Activated T-cell treated with anti-CD3 and anti-CD28 coated beads for 48 hours (primary cell): ENCODE data around the gene YPEL2.
"Not testable (repeated sequence)": the region's sequence is repeated elsewhere in the genome, so short reads cannot be mapped to it uniquely, and the experiment has no call there.

Experiments used
- DNase-seq: peaks from one replicate; pipeline ENCODE4 v3.0.0-alpha.2; 2020; ENCODE audit warnings: low read depth

The YPEL2 gene

DNA sequence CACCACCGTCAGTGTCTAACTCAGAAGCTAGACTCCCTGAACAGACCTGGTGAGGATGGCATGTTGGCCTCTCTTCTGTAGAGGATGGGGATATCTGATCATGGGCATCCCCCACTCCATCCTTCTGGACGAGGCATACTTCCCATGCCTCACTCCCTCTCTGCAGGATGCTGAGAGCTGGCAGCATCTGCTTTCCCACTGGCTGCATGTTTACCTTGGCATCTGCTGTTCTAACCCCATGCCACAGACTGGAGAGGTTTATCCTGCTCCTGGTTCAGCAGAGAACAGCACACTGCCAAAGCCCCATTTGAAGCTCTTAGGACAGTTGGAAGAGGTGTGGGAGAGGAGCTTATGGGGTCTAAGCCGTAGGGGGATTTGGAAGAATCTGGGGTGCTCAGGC is 46.0 kb downstream of the YPEL2 start:
- no peak for DNase-seq

DNA sequence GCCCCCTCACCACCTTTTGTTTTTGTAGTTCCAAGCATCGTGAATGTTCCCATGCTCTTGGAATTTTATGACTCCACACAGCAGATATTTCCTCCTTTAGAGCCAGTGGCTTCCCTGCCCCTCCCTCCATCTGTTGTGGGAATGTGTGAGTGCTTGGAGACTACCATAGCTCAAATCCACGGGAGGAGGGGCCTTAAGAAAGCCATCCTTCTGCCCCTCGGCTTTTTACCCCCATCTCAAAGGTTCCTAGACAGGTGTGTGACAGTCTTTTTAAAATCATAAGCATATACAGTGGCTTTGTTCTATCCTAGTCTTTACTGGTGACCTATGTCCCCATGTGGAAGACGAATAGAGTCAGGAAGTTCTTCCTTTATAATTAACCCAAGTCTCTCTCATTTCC is 47.2 kb downstream of the YPEL2 start:
- DNase-seq = no peak

DNA sequence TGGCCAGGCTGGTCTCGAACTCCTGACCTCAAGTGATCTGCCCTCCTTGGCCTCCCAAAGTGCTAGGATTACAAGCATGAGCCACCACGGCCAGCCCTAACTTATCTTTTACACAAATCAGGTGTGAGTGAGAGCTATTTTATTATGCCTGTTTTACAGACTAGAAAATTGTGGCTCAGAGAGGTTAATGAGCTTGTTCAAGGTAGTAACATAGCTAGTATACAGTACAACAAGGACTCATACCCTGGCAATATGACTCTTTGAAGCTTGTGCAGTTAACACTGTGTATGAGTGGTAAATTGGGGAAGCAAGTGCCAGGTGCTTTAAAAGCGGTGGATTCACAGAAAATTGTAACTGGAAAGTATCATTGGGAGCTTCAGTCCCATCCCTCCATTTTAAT is 49.0 kb downstream of the YPEL2 start:
- DNase-seq = no peak

DNA sequence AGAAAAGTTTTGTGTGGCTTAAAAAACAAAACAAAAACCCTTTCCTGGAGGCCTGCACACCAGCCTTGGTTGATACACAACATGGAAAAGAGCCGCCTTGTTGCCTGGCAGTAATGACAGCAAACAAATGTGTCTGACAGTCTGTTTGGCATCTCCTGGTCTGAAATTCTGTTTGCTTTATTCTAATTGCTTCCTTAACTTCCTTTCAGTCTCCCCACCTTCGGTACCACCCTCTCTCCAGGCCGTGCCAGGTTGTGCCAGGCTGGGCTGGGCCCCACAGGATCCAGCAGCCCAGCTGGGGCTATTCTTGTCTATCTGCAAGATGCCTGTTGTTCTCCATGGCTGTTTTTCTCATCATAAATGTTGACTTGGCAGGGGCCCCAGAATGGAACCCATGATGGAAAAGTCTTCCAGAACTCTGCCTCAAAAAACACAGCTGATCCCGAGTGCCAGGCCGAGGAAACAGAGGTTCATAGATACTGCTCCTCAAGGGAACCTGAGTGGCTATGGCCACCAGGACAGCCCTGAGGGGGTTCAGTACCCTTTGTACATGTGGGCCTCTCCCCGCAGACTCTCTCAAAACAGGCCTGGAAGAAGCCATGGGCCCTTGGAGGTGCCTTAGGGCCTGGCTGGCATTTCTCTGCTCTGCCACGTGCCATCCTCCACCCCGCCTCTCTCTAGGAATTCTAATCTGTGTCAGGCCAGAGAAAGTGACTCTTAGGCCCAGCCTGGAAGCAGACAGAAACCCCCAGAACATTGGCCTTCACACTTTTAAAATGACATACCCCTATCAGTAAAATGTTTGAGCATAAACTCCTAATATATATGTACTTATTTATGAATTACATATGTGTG is 50.5 kb downstream of the YPEL2 start:
- no peak for DNase-seq

DNA sequence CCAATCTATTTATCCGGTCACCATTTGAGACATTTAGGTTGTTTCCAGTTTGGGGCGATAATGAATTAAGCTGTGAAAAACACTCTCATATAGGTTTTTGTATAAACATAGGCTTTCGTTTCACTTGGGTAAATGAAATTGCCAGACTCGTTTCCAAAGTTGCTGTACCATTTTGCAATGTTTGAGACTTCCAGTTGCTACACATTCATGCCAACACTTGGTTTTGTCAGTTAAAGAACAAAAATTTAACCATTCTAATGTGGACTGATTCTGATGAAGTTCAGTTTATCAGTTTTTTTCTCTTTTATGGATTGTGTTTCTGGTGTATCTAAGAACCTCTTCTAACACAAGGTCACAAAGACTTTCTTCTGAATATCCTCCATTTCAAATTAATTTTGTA is 52.4 kb downstream of the YPEL2 start:
- no peak for DNase-seq

DNA sequence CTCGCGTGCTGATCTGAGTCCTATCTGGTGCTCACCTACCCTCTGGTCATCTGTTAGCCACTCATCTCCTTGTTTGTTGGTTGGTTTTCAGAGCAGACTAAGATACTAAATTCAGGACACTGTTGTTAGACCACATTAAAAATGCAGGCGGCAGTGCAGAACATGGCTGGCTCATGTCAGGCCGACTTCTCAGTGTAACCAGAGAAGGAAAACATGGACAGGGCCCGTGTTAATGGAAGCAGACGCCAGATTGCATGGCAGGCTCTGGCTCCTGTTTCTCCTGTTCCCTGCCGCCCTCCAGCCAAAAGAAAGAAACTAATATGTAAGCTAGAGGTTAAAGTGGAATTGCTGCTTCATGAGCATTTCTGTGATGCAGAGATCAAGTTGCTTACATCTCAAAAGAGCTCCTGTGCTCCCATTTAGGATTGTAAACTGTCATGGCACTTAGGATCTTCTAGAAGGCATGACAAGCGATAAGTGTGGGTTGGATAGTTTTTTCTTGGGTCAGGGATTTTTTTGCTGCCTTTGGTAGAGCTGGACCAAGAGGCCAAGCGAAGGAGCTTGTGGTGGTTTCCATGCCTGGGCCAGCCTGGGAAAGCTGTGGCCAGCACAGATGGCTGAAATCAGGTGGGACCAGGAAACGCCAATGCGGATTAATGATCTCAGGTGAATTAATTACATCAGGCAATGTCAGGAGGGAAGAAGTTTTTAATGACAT is 56.1 kb downstream of the YPEL2 start:
- no peak for DNase-seq

DNA sequence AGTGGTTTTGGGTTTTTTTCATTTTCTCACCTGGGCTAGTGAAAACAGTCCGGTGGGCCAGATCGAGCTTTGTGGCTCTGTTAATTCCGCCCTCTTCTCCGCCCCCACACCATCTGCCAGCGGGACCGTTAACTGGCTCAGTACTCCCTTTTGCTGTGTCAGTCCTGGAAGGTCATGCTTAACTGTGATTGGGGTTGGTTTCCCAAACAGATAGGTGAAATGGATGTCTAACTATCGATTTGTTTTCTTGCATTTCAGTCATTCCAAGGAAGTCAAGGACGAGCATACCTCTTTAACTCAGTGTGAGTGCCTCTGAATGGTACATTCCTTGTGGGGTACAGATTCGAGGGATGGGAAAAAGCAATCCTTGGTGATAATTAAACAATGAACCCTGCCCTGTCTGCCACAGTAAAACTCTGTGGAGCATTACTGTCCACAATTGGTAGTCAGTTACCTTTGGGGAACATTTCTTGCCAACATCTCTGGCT is 56.7 kb downstream of the YPEL2 start:
- DNase-seq = no peak

DNA sequence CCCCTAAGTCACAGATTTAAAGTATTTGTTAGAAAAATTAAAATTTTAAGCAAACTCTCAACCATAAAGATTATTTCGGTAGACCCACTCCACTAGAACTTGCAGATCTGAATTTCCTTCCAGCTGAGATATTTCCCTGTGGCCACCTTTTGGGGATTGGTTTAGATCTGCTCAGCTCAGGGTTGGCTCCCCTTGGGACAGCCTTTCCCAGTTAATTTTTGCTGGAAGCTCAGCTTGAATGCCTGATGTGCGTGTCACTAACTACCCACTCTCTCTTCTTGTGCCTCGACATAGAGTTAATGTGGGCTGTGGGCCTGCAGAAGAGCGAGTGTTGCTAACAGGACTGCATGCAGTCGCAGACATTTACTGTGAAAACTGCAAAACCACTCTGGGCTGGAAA is 57.6 kb downstream of the YPEL2 start:
- DNase-seq = no peak

DNA sequence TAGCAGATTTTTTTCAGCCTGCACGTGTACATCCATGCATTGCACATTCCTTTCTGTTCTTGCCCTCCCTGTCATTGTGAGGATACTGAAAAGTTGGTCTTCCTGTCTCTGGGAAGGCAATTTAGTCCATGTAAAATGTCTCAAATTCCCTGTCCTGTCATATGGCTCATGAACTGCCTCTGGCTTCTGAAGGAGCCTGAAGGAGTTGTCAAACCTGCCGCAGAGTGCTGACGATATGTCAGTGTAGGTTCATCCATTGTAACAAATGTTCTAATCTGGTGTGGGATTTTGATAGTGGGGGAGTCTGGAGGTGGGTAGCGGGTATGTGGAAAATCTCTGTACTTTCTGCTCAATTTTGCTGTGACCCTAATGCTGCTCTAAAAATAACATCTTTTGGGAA is 59.6 kb downstream of the YPEL2 start:
- no peak for DNase-seq

DNA sequence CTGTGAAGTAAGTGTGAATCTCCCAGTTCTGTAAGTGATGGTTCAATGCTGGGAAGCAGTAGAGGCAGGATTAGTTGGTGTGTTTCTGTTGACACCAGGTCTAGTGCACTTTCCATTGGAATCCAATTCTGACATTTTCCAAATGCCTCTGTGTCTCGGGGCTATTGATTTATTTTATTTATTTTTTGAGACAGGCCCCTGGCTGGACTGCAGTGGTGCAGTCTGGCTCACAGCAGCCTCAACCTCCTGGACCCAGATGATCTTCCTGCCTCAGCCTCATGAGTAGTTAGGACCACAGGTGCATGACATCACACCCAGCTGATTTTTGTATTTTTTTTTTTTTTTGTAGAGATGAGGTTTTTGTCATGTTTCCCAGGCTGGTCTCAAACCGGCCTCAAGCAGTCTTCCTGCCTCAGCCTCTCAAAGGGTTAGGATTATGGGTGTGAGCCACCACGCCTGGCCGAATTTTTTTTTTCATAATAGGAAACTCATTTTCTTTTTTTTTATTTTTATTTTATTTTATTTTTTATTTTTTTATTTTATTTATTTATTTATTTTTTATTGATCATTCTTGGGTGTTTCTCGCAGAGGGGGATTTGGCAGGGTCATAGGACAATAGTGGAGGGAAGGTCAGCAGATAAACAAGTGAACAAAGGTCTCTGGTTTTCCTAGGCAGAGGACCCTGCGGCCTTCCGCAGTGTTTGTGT is 61.7 kb downstream of the YPEL2 start:
- DNase-seq = no peak

DNA sequence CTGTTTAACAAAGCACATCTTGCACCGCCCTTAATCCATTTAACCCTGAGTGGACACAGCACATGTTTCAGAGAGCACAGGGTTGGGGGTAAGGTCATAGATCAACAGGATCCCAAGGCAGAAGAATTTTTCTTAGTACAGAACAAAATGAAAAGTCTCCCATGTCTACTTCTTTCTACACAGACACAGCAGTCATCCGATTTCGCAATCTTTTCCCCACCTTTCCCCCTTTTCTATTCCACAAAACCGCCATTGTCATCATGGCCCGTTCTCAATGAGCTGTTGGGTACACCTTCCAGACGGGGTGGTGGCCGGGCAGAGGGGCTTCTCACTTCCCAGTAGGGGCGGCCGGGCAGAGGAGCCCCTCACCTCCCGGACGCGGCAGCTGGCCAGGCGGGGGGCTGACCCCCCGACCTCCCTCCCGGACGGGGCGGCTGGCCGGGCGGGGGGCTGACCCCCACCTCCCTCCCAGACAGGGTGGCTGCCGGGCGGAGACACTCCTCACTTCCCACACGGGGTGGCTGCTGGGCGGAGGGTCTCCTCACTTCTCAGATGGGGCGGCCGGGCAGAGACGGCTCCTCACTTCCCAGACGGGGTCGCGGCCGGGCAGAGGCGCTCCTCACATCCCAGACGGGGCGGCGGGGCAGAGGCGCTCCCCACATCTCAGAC is 62.4 kb downstream of the YPEL2 start:
- not testable (repeated sequence) for DNase-seq

DNA sequence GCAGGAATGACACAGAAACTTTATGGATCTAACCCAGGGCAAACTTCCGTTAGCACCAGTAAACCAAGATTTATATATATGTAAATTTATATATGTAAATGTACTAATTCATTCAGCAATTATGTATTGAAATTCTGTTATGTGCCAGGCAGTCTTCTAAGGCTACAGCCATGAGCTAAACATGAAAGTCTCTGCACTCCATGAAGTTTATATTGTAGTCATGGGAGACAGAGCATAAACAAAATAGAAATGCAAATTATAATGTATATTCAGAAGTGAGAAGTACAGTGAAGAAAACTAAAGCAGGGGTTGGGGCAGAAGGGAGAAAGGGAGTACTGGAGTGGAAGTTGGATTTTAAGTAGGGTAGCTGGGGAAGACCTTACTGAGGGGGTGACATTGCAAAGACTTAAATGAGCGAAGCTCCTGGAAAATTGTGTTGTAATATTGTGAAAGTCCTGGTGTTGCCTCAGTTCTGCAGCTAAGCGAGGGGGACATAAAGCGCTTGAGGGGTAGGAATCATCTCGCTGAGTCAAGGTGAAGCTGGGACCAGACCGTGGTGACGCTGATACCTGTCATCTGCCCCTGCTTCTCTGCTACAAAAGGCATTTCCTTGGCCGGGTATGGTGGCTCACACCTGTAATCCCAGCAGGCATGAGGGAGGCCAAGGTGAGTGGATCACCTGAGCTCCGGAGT is 64.8 kb downstream of the YPEL2 start:
- DNase-seq = no peak

DNA sequence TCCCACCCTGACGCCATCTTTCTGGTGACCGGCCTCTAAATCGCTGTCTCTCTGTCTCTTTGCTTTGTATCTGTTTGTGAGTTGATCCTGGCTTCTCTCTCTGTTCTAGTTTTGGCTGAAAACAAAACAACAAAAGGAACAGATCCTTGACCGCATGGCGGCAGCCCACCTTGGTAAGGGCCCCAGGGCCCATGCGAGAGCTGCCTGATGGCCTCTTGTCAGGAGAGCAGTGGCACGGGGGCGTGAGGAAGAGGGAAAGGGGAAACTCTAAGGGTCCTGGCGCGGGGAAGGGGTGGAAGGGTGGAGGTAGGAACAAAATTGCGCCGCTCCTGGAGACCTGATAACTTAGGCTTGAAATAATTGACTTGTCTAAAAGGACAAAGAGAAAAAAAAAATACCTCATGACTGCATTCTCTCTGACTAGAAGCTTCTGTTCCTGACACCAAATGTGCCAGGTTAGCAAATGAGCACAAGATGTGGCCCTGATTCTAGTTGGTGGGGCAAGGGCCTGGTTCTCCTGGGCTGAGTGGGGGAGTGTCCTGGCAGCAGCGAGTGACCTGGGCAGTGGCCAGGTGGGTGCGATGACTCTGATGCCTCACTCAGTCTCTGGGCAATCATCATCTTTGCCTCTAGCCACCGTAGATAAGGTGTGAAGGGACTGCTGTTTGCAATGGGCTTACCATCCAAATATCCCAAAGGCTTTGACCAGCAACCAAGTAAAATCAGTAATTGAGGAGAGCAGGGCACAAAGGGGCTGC is 66.0 kb downstream of the YPEL2 start:
- no peak for DNase-seq

DNA sequence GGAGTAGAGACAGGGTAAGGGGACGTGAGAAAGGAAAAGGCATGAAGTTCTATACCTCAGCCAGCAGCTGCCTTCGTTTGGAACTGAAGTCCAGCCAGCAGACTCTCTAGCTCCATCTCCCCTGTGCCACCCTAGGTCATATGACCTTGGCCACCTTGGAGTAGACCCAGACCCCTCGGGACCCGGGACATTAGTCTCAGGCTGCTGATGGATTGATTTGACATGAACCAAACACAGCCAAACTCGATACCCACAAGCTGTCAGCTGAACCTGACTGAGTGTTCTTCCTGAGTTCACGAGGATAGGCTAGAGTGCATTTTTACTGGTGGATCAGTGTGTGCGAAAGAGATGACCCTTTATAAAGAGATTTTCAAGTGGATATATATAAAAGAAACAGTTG is 68.5 kb downstream of the YPEL2 start:
- DNase-seq = no peak

DNA sequence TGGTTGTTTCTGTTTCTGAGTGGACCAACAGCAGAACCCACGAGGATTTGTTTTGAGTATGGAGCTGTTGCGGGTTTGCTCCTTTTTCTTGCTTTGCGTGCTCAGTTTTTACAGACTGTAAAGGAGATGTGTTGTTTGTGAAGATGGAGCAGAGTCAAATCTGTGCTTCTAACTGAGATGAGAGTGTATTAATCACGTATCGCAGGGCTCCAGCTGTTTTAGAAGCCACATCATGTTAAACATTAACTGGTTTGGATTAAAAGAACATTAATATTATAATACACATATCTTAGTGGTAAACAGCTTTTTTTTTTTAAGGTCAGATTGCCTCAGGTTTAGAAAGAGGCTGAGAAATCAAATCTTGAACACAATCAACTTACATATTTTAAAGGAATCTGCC is 69.4 kb downstream of the YPEL2 start:
- DNase-seq = no peak

DNA sequence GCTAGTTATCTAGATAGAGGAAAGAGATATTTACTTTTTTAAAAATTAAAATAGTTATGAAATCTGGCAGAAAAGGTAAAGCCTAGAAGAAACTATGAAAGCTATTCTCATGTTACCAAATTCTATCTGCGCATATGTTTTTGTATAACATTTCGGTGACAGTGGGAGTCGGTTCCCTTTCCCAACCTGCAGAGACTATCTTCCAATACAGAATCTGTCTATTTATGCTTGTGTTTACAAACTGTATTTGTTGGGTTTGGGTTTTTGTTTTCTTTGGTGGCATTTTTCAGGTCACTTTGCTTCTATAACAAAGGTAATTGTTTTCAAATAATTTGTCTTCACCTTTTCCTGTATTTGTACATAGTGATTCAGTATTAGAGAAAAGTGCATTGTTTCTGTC is 69.8 kb downstream of the YPEL2 start:
- no peak for DNase-seq

DNA sequence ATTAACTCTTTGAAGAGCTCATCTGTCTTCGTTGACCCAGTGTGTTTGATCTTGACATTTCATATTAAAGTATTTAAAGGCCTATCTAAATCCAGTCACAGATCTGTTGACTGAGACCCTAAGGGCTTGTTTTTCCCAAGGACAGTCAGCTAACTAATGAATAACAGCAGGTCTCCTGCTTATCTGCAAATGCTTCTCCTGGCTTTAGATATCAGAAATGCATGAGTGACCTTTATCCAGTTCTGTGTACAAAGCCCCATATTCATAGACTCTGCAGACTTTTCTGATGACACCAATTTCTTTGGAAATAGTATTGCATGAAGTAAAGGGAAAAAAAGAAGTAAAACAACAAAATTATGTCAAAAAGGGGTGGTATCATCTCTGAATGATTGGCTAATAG is 70.3 kb downstream of the YPEL2 start:
- DNase-seq = no peak

DNA sequence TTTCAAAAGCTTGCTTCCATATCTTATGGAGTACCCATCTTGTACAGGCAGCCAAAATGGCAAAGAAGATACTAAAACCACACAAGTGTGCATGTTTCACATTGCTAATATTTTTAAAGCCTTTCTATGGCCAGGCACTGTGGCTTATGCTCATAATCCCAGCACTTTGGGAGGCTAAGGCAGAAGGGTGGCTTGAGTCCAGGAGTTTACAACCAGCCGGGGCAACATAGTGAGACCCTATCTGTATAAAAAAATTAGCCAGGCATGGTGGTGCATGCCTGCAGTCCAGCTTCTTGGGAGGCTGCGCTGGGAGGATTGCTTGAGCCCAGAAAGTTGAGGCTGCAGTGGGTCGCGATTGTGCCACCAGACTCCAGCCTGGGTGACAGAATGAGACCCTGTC is 71.3 kb downstream of the YPEL2 start:
- no peak for DNase-seq

DNA sequence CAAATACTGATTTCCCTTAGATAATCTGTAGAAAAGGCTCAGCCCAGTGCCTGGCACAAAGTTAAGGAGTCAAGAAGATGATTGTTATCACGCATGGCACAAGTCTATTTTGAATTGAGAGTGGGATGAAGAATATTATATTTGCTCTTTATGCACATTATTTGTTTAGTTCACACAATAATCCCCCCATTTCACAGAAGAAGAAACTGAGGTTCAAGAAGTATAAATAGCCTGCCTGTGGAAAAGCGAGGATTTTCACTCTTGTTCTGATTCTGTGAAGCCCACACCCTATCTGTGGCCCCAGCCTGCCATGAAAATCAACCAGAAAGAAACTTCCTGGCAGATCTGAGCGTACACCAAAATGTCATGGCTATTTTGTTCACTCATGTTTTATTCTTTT is 73.0 kb downstream of the YPEL2 start:
- no peak for DNase-seq

DNA sequence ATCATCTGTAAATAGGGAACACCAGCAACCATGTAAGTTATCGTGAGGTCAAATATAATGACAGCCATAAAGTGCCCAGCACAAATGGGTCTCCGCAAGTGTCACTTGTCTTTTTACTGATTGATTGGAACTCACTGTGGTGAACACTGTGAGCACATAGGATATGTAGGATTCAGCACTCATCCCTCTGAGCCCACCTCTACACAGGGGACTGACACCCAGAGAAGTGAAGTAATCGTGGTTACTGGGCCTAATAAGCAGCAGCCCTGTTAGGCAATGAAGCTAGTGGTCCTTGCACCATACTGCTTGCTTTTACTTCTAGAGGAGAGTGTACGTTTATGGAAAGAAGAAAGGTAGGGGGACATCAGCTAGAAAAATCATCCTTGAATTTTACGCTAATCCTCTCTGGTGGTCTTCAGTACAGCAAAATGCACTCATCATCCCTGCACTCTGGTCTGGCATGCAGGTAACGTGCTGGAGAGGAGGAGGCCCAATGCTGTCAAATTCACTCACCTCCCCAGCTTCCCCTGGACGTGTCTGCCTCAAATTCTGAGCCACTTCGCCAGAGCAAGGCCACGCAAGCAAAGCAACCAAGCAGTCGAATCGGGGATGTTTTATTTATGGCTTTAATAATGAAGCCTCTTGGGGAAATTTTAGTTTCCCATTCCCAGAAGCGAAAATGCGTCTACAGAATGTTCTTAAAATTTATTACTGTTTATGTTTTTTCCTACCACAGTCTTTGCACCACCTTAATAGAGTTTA is 74.7 kb downstream of the YPEL2 start:
- DNase-seq = no peak
